ENCODE measurements around the gene KLHL30.
"Not testable (repeated sequence)": the region's sequence is repeated elsewhere in the genome, so short reads cannot be mapped to it uniquely, and the experiment has no call there.

The KLHL30 gene

GRCh38 chr2:238101891-238102841 lies 36.3 kb upstream of the KLHL30 start:
- no peak for DNase-seq

DNA sequence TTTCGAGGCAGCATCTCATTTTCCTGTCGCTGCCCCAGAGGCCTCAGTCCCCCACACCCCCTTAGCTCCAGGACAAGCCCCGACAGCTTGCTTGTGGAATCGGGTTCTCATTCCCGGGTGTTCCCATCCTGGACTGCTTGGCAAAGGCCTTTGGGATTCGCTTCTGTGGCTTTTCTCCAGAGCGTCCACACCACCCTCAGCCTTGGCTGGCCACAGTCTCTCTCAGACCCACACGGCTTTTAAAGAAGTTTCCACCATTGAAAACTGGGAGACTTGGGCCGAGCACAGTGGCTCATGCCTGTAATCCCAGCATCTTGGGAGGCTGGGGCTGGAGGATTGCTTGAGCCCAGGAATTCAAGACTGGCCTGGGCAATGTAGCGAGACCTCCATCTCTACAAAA lies 35.6 kb upstream of the KLHL30 start:
- DNase-seq, result no peak

DNA sequence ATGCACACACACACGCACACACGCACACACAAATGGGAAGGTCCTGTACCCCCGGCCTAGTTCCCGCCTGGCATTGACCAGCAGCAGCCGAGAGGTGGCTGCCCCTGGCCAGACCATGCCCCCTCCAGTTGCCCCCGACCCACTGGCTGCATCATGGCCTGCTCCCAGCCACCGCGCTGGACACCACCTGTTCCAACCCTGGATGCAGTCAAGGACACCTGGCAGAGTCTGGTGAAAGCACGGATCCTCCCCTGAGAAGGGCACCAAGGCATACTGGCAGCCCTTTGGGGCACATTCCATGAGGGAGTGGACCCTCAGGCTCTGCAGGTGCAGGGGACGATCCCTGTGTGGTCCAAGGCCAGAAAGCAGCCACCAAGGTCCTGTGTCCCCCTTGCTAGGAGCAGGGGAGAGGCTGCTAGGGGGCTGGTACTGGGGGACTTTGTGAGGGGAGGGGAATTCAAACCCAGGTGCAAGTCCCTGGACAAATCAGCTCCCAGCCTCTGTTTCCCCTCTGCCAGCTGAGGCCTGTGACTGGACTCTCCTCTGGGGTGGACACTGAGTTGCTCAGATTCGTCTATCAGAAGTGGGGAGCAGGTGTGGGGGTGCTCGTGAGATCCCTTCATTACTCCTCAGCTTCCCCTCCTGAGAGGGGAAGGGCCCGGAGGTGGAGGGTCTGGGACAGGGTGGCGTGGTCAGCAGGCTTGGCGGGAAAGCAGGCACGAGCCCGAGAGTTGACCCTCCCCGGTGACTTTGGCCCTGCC lies 34.8 kb upstream of the KLHL30 start:
- no peak for DNase-seq

GRCh38 chr2:238104226-238104690 lies 34.2 kb upstream of the KLHL30 start:
- no peak for DNase-seq

DNA sequence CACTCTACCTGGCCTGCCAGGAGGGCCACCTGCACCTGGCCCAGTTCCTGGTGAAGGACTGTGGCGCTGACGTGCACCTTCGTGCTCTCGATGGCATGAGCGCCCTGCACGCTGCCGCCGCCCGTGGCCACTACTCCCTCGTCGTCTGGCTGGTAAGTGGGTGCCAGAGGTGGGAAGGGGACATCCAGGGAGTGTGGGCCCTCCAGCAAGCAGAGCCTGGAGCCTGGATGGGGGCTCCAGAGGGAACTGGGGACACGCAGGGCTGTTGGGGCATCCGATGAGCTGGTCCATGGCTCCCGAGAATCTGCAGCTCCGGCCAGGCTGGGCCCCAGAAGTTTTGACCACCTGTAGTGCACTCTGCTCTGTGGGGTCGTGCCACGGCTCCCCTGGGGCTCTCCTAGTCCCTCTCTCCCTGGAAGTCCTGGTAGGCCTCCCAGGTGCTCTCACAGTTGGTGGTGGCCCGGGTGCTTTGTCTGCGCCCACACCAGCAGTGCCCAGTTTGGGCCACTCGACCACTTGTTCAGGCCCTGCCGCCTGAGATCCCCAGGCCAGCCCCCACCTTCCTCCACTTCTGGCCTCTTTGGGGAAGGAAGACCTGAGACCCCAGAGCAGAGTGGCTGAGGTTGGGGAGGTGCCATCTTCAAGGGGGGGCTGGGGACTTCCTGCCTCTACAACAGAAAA lies 33.6 kb upstream of the KLHL30 start:
- DNase-seq, result no peak

- peak in 1 of 3 donors; percentile 5 for DNase-seq
Observed at GRCh38 chr2:238105506-238106338, 32.7 kb upstream of the KLHL30 start.

DNA sequence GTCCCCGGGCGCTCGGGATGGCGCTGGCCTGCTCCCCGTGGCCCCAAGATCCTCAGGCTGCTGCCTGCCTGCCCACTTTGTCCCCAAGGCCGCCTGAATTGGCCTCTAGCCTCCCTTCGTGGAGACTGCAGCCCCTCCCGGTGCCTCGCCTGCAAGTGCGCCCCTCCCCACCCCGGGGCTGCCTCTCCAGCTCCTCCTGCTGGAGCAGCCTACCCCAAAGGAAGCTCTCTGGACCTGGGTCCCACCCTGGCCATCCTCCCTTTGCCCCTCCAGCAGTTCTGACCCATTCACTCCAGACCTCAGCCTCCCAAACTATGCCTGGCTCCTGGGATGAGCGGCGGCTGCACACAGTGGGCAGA lies 32.1 kb upstream of the KLHL30 start:
- DNase-seq, result no peak

GRCh38 chr2:238106698-238107524 lies 31.6 kb upstream of the KLHL30 start:
- DNase-seq, result peak in 2 of 3 donors; percentile 10 to 18

DNA sequence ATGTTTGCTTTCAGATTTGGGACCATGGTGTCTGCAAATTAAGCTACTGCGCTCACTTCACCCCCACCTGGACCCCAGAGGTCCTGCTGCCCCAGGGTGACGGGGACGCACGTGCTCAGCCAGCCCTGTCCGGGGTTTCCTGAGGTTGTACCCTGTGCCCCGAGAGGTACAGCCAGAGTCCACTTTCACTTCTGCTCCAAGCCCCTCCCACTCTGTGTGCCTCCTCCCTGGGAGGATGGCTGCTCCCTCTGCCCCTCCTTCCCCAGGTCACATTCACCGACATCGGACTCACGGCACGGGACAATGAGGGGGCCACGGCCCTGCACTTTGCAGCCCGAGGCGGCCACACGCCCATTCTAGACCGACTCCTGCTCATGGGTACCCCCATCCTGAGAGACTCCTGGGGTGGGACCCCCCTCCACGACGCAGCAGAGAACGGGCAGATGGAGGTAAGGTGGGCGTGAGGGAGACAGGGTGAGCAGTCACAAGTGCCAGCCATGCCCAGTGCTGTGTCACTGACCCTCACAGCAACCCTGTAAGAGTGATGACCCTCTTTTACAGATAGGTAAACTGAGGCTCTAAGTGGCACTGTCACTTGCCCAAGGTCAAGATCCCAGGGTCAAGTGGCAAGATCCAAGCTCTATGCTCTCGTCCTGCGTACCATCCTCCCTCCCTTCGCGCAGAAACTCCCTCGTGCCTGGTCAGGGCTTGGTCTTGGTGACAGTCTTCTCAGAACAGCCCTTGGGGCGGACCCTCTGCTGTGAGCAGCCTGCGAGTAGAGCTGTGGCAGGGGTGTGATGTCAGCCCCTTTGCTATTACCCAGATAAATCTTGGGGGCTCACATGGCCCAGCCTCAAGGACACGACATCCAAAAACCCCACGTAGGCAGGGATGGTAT lies 30.7 kb upstream of the KLHL30 start:
- DNase-seq, result peak; percentile 39 to 55 (median 42)

GRCh38 chr2:238108423-238109183 lies 29.9 kb upstream of the KLHL30 start:
- DNase-seq, result peak in 1 of 3 donors; percentile 4

GRCh38 chr2:238113611-238114010 lies 24.9 kb upstream of the KLHL30 start:
- DNase-seq, result no peak

GRCh38 chr2:238114331-238114841 lies 24.1 kb upstream of the KLHL30 start:
- no peak for DNase-seq

DNA sequence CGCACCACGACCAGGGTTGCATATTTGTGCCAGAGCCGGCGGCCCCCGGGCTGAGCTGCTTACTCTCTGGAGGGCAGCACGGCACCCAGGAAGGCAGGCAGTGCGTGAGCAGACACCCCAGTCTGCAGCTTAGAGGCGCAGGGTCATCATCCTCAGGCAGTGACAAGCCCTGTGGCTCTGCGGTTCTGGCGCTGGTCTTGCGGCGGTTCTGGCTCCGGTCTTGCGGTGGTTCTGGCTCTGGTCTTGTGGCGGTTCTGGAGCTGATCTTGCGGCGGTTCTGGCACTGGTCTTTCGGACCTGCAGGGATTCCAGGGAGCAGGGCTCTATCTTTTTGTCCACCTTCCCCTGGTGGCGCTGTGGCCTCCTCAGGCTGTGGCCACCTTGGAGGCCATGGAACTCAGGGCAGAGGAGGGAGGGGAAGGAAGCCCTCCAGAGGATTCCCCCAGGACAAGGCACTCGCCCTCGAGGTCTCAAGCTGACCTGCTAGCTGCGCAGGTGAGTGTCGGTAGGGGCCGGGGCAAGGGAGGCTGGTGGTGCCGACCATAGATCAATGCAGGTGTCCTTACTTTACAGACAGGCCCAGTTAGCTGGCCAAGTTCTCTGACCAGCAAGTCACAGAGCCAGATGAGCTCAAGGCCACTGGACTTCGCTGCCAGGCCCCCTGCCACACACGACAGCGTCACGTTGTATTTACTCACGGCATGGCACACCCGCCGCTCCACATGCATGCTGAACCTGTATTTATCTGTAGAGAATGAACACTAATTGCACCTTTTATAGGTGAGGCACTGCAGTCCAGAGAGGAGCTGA lies 23.4 kb upstream of the KLHL30 start:
- DNase-seq, result no peak

- not testable (repeated sequence) for DNase-seq
Observed at GRCh38 chr2:238115709-238116108, 22.8 kb upstream of the KLHL30 start.

DNA sequence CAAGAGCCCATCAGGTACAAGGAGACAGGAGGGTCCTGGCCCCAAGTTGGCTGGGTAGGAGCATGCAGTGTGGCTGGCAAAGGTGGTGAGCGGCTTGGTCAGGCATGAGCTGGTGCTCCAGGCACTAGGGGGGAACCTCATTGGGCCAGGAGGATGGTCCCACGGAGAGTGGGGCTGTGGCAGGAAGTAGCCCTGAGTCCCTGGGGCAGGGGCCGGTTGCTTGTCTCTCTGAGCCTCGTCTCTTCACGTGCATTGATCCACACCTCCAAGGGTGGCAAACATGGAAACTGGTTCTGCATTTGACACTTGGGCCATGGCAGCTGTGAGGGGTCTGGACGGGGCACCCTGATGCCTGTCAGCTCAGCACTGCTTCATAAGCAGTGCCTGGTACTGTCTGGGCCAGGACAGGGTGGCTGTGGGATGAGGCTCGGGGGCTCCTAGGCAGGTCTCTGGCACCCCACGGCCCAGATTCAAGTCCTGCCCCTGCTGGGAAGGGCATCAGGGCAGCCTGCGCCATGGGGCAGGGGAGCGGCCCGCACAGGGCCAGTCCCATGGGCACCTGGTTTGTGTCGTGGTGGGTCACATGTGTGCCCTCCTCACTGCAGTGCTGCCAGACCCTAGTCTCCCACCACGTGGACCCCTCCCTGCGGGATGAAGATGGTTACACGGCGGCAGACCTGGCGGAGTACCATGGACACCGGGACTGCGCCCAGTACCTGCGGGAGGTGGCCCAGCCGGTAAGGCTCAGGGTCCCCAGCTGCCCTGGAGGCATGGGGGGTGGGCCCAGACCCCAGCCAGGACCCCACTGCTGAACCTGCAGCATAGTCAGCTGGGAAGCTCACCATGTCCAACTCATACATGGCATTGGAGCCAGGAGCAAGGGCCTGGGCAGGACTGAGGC lies 21.9 kb upstream of the KLHL30 start:
- no peak for DNase-seq

- no peak for DNase-seq
Observed at GRCh38 chr2:238117199-238118154, 21.0 kb upstream of the KLHL30 start.
